Psoas muscle (tissue), 8 donors: ENCODE data around the gene PRSS21. TPM values are rescaled to one million over a fixed set of nuclear protein-coding genes. Genes with fewer than 3 reads are reported as not detected.

Source experiments
- ATAC-seq, 4 donors: fragments of 200-7000 bp; cut with Tn5 transposase; one replicate each; pipeline ENCODE4 v1.9.1; 2020; ENCODE audit warnings: moderate library complexity in 3 of 4, mild to moderate bottlenecking in 2 of 4
- DNase-seq, 2 donors: peaks; one replicate each; pipeline ENCODE4 v3.0.0-alpha.2; 2020
- H3K27ac ChIP-seq: fragments of 200-600 bp; one replicate; pipeline ENCODE4 v1.8.0; 2022
- H3K27me3 ChIP-seq, 3 donors: fragments of 200-600 bp in 1 of 3; one replicate each; pipeline versions ENCODE4 v1.6.1 to v1.8.0; 2013 to 2022; ENCODE audit warnings: low read length in 2 of 3, mild to moderate bottlenecking in 2 of 3, moderate library complexity in 1 of 3; ENCODE audit not compliant: insufficient read depth in 3 of 3
- H3K36me3 ChIP-seq, 2 donors: fragments of 200-600 bp in 1 of 2; one replicate each; pipeline versions ENCODE4 v1.6.1 to v1.8.0; 2013 to 2022; ENCODE audit warnings: low read depth in 1 of 2, mild to moderate bottlenecking in 1 of 2, moderate library complexity in 1 of 2; ENCODE audit not compliant: insufficient read depth in 1 of 2
- H3K4me1 ChIP-seq: fragments of 200-600 bp; one replicate; pipeline ENCODE4 v1.8.0; 2022
- H3K4me3 ChIP-seq: fragments of 200-600 bp; one replicate; pipeline ENCODE4 v1.8.0; 2022; ENCODE audit warnings: mild to moderate bottlenecking
- H3K9me3 ChIP-seq: fragments of 200-600 bp; one replicate; pipeline ENCODE4 v1.8.0; 2022
- WGBS, 3 donors: extraction: QIAGEN DNeasy Blood & Tissue Kit; methylation state at CpG; one replicate each; pipeline versions ENCODE4 v1.1.6 to v1.1.7; 2013; 5-methylcytosine and 5-hydroxymethylcytosine counted together
- intact Hi-C, 2 donors: fragments of 100-400 bp; cut with DNase I; formaldehyde crosslinking; loops; one replicate each; pipeline versions ENCODE4 v1.11.0 to v1.14.2; 2022
- polyA plus RNA-seq, 3 donors: library from polyadenylated mRNA; stranded (reverse); fragments of 200-250 nt; gene quantifications; one replicate each; pipeline ENCODE4 v1.2.3, GENCODE V29; 2013
- total RNA-seq, 4 donors: library from RNA; stranded (reverse); fragmentation: NEBNext Ultra II Directional in 2 of 4; extraction: Animal tissue kit (Norgen Biotek cat#: 25700) in 2 of 4; gene quantifications; one replicate each; pipeline versions ENCODE4 v1.2.1 to v1.2.4, GENCODE V29; 2021 to 2023
- TF ChIP-seq, protein P1 (sequence below): fragments of 200-600 bp; IDR thresholded peaks from one replicate; pipeline ENCODE4 v1.8.0; 2022; ENCODE audit warnings: antibody characterized with exemption
- donor health status: healthy with polysubstance abuse.
- donor health status: DM: no; HTN: no; CAD: no; lungs with moderate emphysema.
- donor health status: Bipolar disorder and iron deficiency.
- donor health status: healthy.
- donor health status: DM: yes; HTN: yes; CAD: no.
- donor health status: DM: no; HTN: no; CAD: no.
- donor health status: DM: no; HTN: no; CAD: no.
- donor health status: DM: yes; HTN: yes; CAD: no.

The PRSS21 gene
- total and polyA plus RNA-seq, 7 donors, result 0.05 to 0.20 (median 0.10) TPM; not detected in 4

GRCh38 chr16:2856686-2857450 lies 39.8 kb downstream of the PRSS21 start:
- intact Hi-C loops, result no loop called here

GRCh38 chr16:2857451-2858244 lies 40.6 kb downstream of the PRSS21 start, which contains the start of gene PRSS22:
PRSS22 (minus strand) TSS chr16:2858170; CDS start chr16:2858104, 66 bp downstream.
- ATAC-seq (no peak), DNase-seq (peak in 1 of 2 donors; percentile 44)
- TF ChIP-seq, protein P1, sequence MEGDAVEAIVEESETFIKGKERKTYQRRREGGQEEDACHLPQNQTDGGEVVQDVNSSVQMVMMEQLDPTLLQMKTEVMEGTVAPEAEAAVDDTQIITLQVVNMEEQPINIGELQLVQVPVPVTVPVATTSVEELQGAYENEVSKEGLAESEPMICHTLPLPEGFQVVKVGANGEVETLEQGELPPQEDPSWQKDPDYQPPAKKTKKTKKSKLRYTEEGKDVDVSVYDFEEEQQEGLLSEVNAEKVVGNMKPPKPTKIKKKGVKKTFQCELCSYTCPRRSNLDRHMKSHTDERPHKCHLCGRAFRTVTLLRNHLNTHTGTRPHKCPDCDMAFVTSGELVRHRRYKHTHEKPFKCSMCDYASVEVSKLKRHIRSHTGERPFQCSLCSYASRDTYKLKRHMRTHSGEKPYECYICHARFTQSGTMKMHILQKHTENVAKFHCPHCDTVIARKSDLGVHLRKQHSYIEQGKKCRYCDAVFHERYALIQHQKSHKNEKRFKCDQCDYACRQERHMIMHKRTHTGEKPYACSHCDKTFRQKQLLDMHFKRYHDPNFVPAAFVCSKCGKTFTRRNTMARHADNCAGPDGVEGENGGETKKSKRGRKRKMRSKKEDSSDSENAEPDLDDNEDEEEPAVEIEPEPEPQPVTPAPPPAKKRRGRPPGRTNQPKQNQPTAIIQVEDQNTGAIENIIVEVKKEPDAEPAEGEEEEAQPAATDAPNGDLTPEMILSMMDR, result no peak
- H3K4me1 ChIP-seq, result no peaks in the 10 kb centered on the region
- H3K36me3 ChIP-seq, result no peaks in the 10 kb centered on the region
- 4 to 5% (median 5%) methylated on average over 38 to 42 of the region's 42 CpGs for WGBS, 3 donors
- intact Hi-C loops, result no loop called here
- H3K9me3 ChIP-seq, result peaks cover 8% of the 10 kb centered on the region
- H3K4me3 ChIP-seq, result no peak within 1 kb of the TSS
- H3K27me3 ChIP-seq, result peaks cover 0 to 63% (median 33%) of the 10 kb centered on the region in 3 donors
- H3K27ac ChIP-seq, result no peak within 1 kb of the TSS

More at GRCh38 chr16:2856686-2857450, 39.8 kb downstream of the PRSS21 start:
- H3K4me1 ChIP-seq, result no peaks in the 10 kb centered on the region
- H3K27ac ChIP-seq, result no peak overlapping the region
- ATAC-seq (no peak), DNase-seq (peak in 1 of 2 donors; percentile 28)
- H3K9me3 ChIP-seq, result peaks cover 8% of the 10 kb centered on the region
- no peaks in the 10 kb centered on the region for H3K36me3 ChIP-seq
- WGBS, 3 donors, result 75 to 80% (median 79%) methylated on average over 15 to 24 of the region's 24 CpGs
- TF ChIP-seq, protein P1, result no peak
- H3K4me3 ChIP-seq, result no peak overlapping the region
- peaks cover 0 to 69% (median 38%) of the 10 kb centered on the region in 3 donors for H3K27me3 ChIP-seq

DNA sequence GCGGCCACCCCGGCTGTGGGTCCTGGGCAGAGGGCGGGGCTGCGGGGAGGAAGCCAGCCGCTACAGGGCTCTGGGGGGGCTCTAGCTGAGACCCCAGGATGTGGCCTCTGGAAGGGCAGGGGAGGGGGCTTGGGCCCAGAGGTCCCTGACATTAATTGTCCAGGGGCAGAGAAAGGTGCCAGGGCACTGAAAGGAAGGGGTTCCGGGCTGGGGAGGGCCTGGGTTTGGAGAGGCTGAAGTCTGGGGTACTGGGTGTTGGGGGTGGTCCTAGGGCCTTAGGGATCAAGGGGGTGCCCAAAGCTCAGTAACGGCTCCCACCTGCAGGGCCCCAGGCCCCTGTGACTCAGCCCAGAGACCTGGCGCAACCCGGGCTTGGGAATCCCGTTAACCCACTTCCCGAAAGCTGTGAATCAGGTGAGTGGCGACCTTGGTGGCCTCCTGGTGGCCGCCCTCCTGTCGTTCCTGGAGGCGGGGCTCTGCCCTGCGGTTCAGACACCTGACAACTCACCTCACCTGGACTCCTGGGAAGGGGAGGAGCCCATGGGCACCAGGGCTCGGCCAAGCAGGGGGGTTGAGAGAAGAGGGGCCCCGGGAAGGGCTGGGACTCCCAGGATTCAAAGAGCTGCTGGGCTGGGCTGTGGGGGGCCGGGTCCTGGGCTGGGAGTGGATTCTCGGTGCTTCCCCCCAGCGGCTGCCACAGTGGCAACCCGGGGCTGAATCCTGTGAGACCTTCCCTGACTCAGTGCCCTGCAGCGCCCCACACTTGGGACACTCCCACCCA lies 41.4 kb downstream of the PRSS21 start:
- Histone ChIP-seq H3K27me3 (peaks cover 0 to 56% (median 25%) of the 10 kb centered on the region in 3 donors), H3K36me3 (no peaks in the 10 kb centered on the region), H3K27ac (no peak overlapping the region), H3K4me3 (no peak overlapping the region), H3K4me1 (no peaks in the 10 kb centered on the region), H3K9me3 (peaks cover 8% of the 10 kb centered on the region)
- DNase-seq (peak in 1 of 2 donors; percentile 37), ATAC-seq (no peak)
- WGBS, 3 donors, result 18 to 21% (median 19%) methylated on average over 19 to 23 of the region's 23 CpGs
- TF ChIP-seq, protein P1, result no peak
- intact Hi-C loops, result no loop called here

GRCh38 chr16:2859686-2860265 lies 42.7 kb downstream of the PRSS21 start:
- Histone ChIP-seq H3K27me3 (peaks cover 0 to 44% (median 19%) of the 10 kb centered on the region in 3 donors), H3K4me3 (no peak overlapping the region), H3K9me3 (no peaks in the 10 kb centered on the region), H3K27ac (no peak overlapping the region), H3K4me1 (no peaks in the 10 kb centered on the region), H3K36me3 (no peaks in the 10 kb centered on the region)
- 57 to 63% (median 59%) methylated on average over 10 of the region's 10 CpGs for WGBS, 3 donors
- ATAC-seq (no peak), DNase-seq (peak in 1 of 2 donors; percentile 22)
- intact Hi-C loops, result loop anchor here in 1 of 2 donors (5.0 to 10.0 kb wide), 3 partner anchors 72 to 185 kb away; partner anchors contain the start of genes PRSS27 and PRSS33
- TF ChIP-seq, protein P1, result no peak
